HepG2 (cell line): Measurements from ENCODE around the gene MPO. TPM values are rescaled to one million over a fixed set of nuclear protein-coding genes. Genes with fewer than 3 reads are reported as not detected.

ENCODE experiments used
- ATAC-seq: fragments of 200-7000 bp; cut with Tn5 transposase; 3 replicates; pipeline ENCODE4 v1.9.1; 2020; ENCODE audit warnings: mild to moderate bottlenecking, moderate library complexity
- BruUV-seq: library from RNA; stranded (reverse); fragments of 400-500 nt; replicated peaks from 2 replicates; lab custom pipeline; 2021; lab: Mats Ljungman, UMichigan
- CTCF ChIA-PET: fragments of 300-600 bp; formaldehyde crosslinking; extraction: SDS; loops from one replicate; lab custom pipeline; 2021; ENCODE audit warnings: low total read pairs, inconsistent platforms, low intra/inter-chr PET ratio; lab: Yijun Ruan, JAX
- POLR2A ChIA-PET: fragments of 350-600 bp; sonication (Branson Sonifier 250); formaldehyde crosslinking; loops from one replicate; lab custom pipeline; 2020; ENCODE audit warnings: antibody characterized with exemption, inconsistent platforms; lab: Yijun Ruan, JAX
- DNase-seq: peaks from one replicate; pipeline ENCODE4 v3.0.0-alpha.2; 2015; ENCODE audit warnings: low spot score
- FAIRE-seq: peaks from 3 replicates; lab custom pipeline; 2011; peaks lifted over from hg19 to GRCh38; lab: Jason Lieb, UNC
- H2AFZ ChIP-seq: one replicate; pipeline ENCODE4 v1.6.1; 2011; ENCODE audit warnings: low read length, inconsistent platforms
- H3K27ac ChIP-seq: fragments of 300-600 bp; 3 replicates; pipeline ENCODE4 v1.8.0; 2011; ENCODE audit warnings: mixed run types, mild to moderate bottlenecking, mixed read lengths, low read length, inconsistent platforms; ENCODE audit not compliant: insufficient read depth; ENCODE audit errors: extremely low read length
- H3K27me3 ChIP-seq, 2 experiments: fragments of 200-600 bp in 1 of 2; 2 replicates in 1 of 2; 3 replicates in 1 of 2; pipeline versions ENCODE4 v1.6.0 to v1.8.0; 2011; ENCODE audit warnings: low read length in 2 of 2, mild to moderate bottlenecking in 2 of 2, moderate library complexity in 2 of 2, inconsistent platforms in 1 of 2; ENCODE audit not compliant: insufficient read depth in 2 of 2, control insufficient read depth in 1 of 2
- H3K36me3 ChIP-seq, 2 experiments: fragments of 200-600 bp in 1 of 2; replicated peaks in 1 of 2; 2 replicates in 1 of 2; 3 replicates in 1 of 2; pipeline versions ENCODE4 v1.5.1 to v1.8.0; 2011; ENCODE audit warnings: low read length in 2 of 2, inconsistent platforms in 1 of 2; ENCODE audit not compliant: insufficient read depth in 2 of 2, control insufficient read depth in 1 of 2
- H3K4me1 ChIP-seq: 2 replicates; pipeline ENCODE4 v1.5.1; 2012; ENCODE audit warnings: low read length, inconsistent platforms; ENCODE audit not compliant: insufficient read depth
- H3K4me2 ChIP-seq: 2 replicates; pipeline ENCODE4 v1.6.0; 2011; ENCODE audit warnings: low read depth, low read length, inconsistent platforms
- H3K4me3 ChIP-seq, 3 experiments: fragments of 200-600 bp in 1 of 3; sonication (generic), shearing (Covaris generic) in 1 of 3; replicated peaks in 1 of 3; 2 replicates each; pipeline ENCODE4 v1.5.1; 2011 to 2016; ENCODE audit warnings: low read length in 3 of 3, inconsistent platforms in 2 of 3, low read depth in 2 of 3, mild to moderate bottlenecking in 2 of 3, control low read depth in 1 of 3, mixed read lengths in 1 of 3; ENCODE audit not compliant: insufficient read depth in 1 of 3
- H3K79me2 ChIP-seq: one replicate; pipeline ENCODE4 v1.6.1; 2011; ENCODE audit warnings: low read length, inconsistent platforms; ENCODE audit not compliant: insufficient read depth
- H3K9ac ChIP-seq: 2 replicates; pipeline ENCODE4 v1.6.0; 2011; ENCODE audit warnings: mild to moderate bottlenecking, low read depth, low read length, inconsistent platforms; ENCODE audit not compliant: insufficient read depth
- H3K9me3 ChIP-seq: 2 replicates; pipeline ENCODE4 v1.5.1; 2012; ENCODE audit warnings: mild to moderate bottlenecking, low read length
- H4K20me1 ChIP-seq: 2 replicates; pipeline ENCODE4 v1.6.0; 2011; ENCODE audit warnings: inconsistent platforms, mild to moderate bottlenecking, low read length, moderate library complexity; ENCODE audit not compliant: insufficient read depth
- ASH2L ChIP-seq: fragments of 300-600, 200-600 bp; sonication (generic); IDR thresholded peaks from 2 replicates; pipeline ENCODE4 v1.7.0; 2017; ENCODE audit warnings: low read depth, mild to moderate bottlenecking, moderate library complexity, mixed read lengths, low read length; ENCODE audit not compliant: insufficient read length
- ATF7-NPFF ChIP-seq: sonication (generic); formaldehyde crosslinking; IDR thresholded peaks from 2 replicates; pipeline ENCODE4 v1.8.1; 2023; ENCODE audit warnings: mild to moderate bottlenecking, low read depth, missing genetic modification reagents, moderate library complexity
- CSRNP2 ChIP-seq: sonication (generic); formaldehyde crosslinking; conservative IDR thresholded peaks from 2 replicates; pipeline ENCODE4 v1.8.0; 2022; ENCODE audit warnings: low read depth, missing genetic modification reagents
- GZF1 ChIP-seq: sonication (generic); formaldehyde crosslinking; IDR thresholded peaks from 2 replicates; pipeline ENCODE4 v1.5.1; 2020; ENCODE audit warnings: mild to moderate bottlenecking, missing genetic modification reagents
- MNT ChIP-seq: fragments of 450-650 bp; IDR thresholded peaks from 2 replicates; pipeline ENCODE4 v1.6.1; 2016
- POGK ChIP-seq: sonication (generic); formaldehyde crosslinking; conservative IDR thresholded peaks from 2 replicates; pipeline ENCODE4 v1.8.0; 2022; ENCODE audit warnings: mild to moderate bottlenecking, moderate library complexity, missing genetic modification reagents
- SP4 ChIP-seq: sonication (generic); formaldehyde crosslinking; IDR thresholded peaks from 2 replicates; pipeline ENCODE4 v1.8.1; 2023; ENCODE audit warnings: mild to moderate bottlenecking, missing genetic modification reagents
- TFDP2 ChIP-seq: sonication (generic); formaldehyde crosslinking; IDR thresholded peaks from 2 replicates; pipeline ENCODE4 v1.4.0; 2020; ENCODE audit warnings: missing genetic modification reagents
- ZC3H13 ChIP-seq: sonication (generic); formaldehyde crosslinking; IDR thresholded peaks from 2 replicates; pipeline ENCODE4 v1.8.1; 2023; ENCODE audit warnings: mild to moderate bottlenecking, missing genetic modification reagents, moderate library complexity
- ZFYVE20 ChIP-seq: sonication (generic); formaldehyde crosslinking; IDR thresholded peaks from 2 replicates; pipeline ENCODE4 v1.8.0; 2023; ENCODE audit warnings: low read depth, mild to moderate bottlenecking, moderate library complexity, missing genetic modification reagents, borderline replicate concordance
- ZMAT5 ChIP-seq: sonication (generic); formaldehyde crosslinking; IDR thresholded peaks from 2 replicates; pipeline ENCODE4 v1.5.0; 2020; ENCODE audit warnings: mild to moderate bottlenecking, low read depth, missing genetic modification reagents, borderline replicate concordance
- ZNF430 ChIP-seq: sonication (generic); formaldehyde crosslinking; IDR thresholded peaks from 2 replicates; pipeline ENCODE4 v1.9.0; 2021; ENCODE audit warnings: mild to moderate bottlenecking, missing genetic modification reagents
- ZNF510 ChIP-seq: sonication (generic); formaldehyde crosslinking; IDR thresholded peaks from 2 replicates; pipeline ENCODE4 v1.4.0; 2020; ENCODE audit warnings: low read depth, mild to moderate bottlenecking, missing genetic modification reagents
- ZNF550 ChIP-seq: sonication (generic); formaldehyde crosslinking; IDR thresholded peaks from 2 replicates; pipeline ENCODE4 v1.4.0; 2020; ENCODE audit warnings: mild to moderate bottlenecking, missing genetic modification reagents, borderline replicate concordance
- ZNF713 ChIP-seq: sonication (generic); formaldehyde crosslinking; IDR thresholded peaks from 2 replicates; pipeline ENCODE4 v1.4.0; 2020; ENCODE audit warnings: mild to moderate bottlenecking, missing genetic modification reagents
- ZNF878 ChIP-seq: sonication (generic); formaldehyde crosslinking; IDR thresholded peaks from 2 replicates; pipeline ENCODE4 v1.8.1; 2023; ENCODE audit warnings: mild to moderate bottlenecking, missing genetic modification reagents, moderate library complexity
- WGBS: methylation state at CpG from one replicate; pipeline ENCODE4 v1.1.6; 2017; ENCODE audit warnings: low lambda C conversion rate; 5-methylcytosine and 5-hydroxymethylcytosine counted together
- in situ Hi-C: cut with HindIII; loops from 2 replicates; pipeline ENCODE4 v1.10.0; 2017; ENCODE audit warnings: low pct_unique_long_range_greater_than_20kb; ENCODE audit not compliant: extremely low pct_ligation_motif_present
- intact Hi-C: fragments of 100-400 bp; cut with micrococcal nuclease; formaldehyde crosslinking; loops from one replicate; pipeline ENCODE4 v1.10.0; 2022; ENCODE audit not compliant: unreplicated experiment
- polyA plus RNA-seq, 8 experiments: library from polyadenylated mRNA; depleted of rRNA in 3 of 8; stranded (reverse) in 7 of 8; unstranded in 1 of 8; fragments of >200 nt; fragmentation: Illumina TruSeq in 4 of 8; extraction: Trizol in 4 of 8; gene quantifications; 2 replicates each; pipeline versions ENCODE4 v1.2.1 to v1.2.3, GENCODE V29; 2011 to 2016; ENCODE audit warnings: low read depth in 4 of 8, missing spikeins in 1 of 8, mixed read lengths in 1 of 8; ENCODE audit not compliant: insufficient read depth in 1 of 8
- total RNA-seq, 5 experiments: library from RNA; depleted of rRNA; stranded (reverse); fragments of >200 nt; fragmentation: Illumina TruSeq; extraction: Trizol; gene quantifications; 2 replicates each; pipeline ENCODE4 v1.2.3, GENCODE V29; 2016; ENCODE audit warnings: low read depth in 1 of 5

MPO gene
- total and polyA plus RNA-seq, 2 of the 13 experiments (the other 11 are each of a cell fraction or from before 2014, with no cell fraction given): not detected

GRCh38 chr17:58276423-58276822 is 4.3 kb downstream of the MPO start:
- Histone ChIP-seq H4K20me1 (no peaks in the 10 kb centered on the region), H3K4me2 (no peak overlapping the region), H3K27me3 (peaks cover 17 to 76% of the 10 kb centered on the region in 2 experiments; a peak in 4 of 5 replicates), H3K9ac (no peak overlapping the region), H3K9me3 (no peaks in the 10 kb centered on the region), H3K4me3 (no peak overlapping the region), H3K79me2 (no peaks in the 10 kb centered on the region), H3K36me3 (no peaks in the 10 kb centered on the region), H3K4me1 (no peaks in the 10 kb centered on the region; the same call in 1 of the 2 replicates), H2AFZ (no peak overlapping the region), H3K27ac (no peak overlapping the region)
- WGBS: 5% methylated on average over 2 of the region's 2 CpGs
- intact Hi-C loops: no loop called here
- no peak for FAIRE-seq
- ChIA-PET CTCF (no interaction called here), POLR2A (no interaction called here)
- no peak for DNase-seq
- BruUV-seq: no TSS peak
- in situ Hi-C loops: no loop called here
- no peak for ATAC-seq
- TF ChIP-seq ZFYVE20 (CRISPR knock-in tag): no peak
- TF ChIP-seq ZNF713 (CRISPR knock-in tag): no peak
- TF ChIP-seq ZNF550: no peak
- TF ChIP-seq ATF7-NPFF (CRISPR knock-in tag): no peak
- TF ChIP-seq CSRNP2 (CRISPR knock-in tag): no peak
- TF ChIP-seq ASH2L: no peak
- no peak for TF ChIP-seq ZC3H13 (CRISPR knock-in tag)
- no peak for TF ChIP-seq POGK (CRISPR knock-in tag)
- no peak for TF ChIP-seq ZMAT5 (CRISPR knock-in tag)
- no peak for TF ChIP-seq GZF1 (CRISPR knock-in tag)
- no peak for TF ChIP-seq ZNF430 (CRISPR knock-in tag)
- TF ChIP-seq MNT: no peak
- no peak for TF ChIP-seq TFDP2 (CRISPR knock-in tag)
- no peak for TF ChIP-seq SP4
- TF ChIP-seq ZNF510 (CRISPR knock-in tag): no peak
- TF ChIP-seq ZNF878: no peak
